Stomach (tissue), 4 donors: ENCODE data around the gene MYT1.

Source experiments
- EP300 ChIP-seq: sonication (generic); formaldehyde crosslinking; IDR thresholded peaks from one replicate; pipeline ENCODE4 v1.6.1; 2017; ENCODE audit warnings: antibody characterized with exemption
- POLR2A ChIP-seq, 4 donors: fragments of 450-650 bp; IDR thresholded peaks; one replicate each; pipeline ENCODE4 v1.6.1; 2016; ENCODE audit warnings: antibody characterized with exemption in 4 of 4, control low read depth in 2 of 4, mild to moderate bottlenecking in 1 of 4, moderate library complexity in 1 of 4
- TF ChIP-seq, protein P1 (sequence below), 7 experiments: fragments of 450-650 bp in 4 of 7; fragments of 200-600 bp in 3 of 7; sonication (generic) in 3 of 7; IDR thresholded peaks; one replicate each; pipeline ENCODE4 v1.5.1; 2016 to 2019; ENCODE audit warnings: antibody characterized with exemption in 7 of 7, control low read depth in 2 of 7, mild to moderate bottlenecking in 1 of 7

DNA sequence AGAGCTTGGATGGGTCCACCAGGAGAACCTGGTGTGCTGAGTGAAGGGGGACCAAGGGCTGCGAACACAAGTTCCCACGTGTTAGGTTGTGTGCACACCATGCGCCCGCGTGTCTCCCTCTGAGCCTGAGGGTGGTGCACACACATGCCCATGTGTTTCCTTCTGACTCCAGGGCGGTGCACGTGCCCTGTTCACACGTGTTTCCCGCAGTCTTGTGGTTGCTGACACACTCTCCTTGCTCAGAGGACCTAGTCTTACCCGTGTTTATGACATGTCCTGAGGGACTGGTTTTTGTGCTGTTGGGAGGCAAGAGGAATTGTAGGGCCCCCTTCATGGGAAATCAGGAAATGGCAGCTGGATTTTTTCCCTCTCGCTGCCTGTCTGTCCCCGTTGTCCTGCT is 55.0 kb downstream of the MYT1 start:
- TF ChIP-seq, protein P1, sequence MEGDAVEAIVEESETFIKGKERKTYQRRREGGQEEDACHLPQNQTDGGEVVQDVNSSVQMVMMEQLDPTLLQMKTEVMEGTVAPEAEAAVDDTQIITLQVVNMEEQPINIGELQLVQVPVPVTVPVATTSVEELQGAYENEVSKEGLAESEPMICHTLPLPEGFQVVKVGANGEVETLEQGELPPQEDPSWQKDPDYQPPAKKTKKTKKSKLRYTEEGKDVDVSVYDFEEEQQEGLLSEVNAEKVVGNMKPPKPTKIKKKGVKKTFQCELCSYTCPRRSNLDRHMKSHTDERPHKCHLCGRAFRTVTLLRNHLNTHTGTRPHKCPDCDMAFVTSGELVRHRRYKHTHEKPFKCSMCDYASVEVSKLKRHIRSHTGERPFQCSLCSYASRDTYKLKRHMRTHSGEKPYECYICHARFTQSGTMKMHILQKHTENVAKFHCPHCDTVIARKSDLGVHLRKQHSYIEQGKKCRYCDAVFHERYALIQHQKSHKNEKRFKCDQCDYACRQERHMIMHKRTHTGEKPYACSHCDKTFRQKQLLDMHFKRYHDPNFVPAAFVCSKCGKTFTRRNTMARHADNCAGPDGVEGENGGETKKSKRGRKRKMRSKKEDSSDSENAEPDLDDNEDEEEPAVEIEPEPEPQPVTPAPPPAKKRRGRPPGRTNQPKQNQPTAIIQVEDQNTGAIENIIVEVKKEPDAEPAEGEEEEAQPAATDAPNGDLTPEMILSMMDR (IDR thresholded peaks at IDR 0.05) = no peak
- TF ChIP-seq EP300 (no peak), POLR2A (IDR thresholded peaks at IDR 0.05) (no peak)
